NCI-H748 (cell line): ENCODE measurements around the gene CYBC1.
A peak's percentile ranks its signal among the peaks of the same experiment; 100 is the strongest.
"Not testable (repeated sequence)": the region's sequence is repeated elsewhere in the genome, so short reads cannot be mapped to it uniquely, and the experiment has no call there.

ENCODE experiments used
- DNase-seq: peaks from one replicate; lab custom pipeline; 2025; ENCODE audit not compliant: unreplicated experiment; lab: John Stamatoyannopoulos, UW

The CYBC1 gene

DNA sequence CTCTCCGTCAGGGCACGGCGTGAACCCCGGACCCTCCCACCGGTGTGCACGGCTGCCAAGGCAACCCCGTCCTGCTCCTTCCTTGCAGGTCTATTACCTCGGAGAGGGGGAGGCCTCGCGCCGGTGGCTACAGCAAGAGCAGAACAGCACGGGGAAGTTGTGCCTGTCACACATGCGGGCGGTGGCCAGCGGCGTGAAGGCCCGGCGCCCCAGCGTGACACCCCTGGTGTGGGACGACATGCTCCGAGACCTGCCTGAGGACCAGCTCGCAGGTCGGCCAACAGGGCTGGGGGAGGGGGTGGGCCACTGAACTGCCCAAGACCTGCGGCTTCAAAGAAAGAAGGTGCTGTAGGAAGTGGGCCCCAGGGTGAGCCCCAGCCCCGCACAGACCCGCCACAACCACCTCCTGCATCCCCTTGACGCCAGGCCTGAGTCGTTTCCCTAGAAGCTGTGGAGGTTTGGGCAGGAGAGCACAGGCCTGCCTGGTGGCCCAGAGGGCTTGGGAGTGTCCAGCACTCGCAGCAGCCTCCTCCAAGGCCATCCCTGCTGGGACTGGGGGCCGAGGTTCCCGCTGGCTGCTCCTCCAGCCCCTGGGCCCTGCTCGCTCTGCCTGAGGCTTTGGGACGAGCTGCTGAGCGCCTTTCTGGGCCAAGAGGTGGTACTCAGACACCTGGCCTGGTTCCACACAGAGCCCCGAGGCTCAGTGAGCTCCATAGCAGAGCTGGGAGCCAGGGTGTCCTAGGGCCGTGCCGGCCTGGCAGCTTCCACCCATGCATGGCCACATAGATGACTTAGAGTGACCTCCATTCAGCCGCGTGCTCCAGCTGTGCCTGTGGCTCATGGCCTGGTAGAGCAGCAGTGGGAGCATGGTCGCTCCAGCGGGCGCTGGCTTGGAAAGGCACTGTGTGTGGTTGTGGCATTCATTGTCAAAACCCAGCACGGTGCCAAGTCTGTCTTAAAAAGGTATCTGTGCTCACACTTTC, 14.7 kb downstream of the CYBC1 start:
- DNase-seq = no peak

- DNase-seq = no peak
Measured at GRCh38 chr17:82435103-82435502, 15.4 kb downstream of the CYBC1 start.

- no peak for DNase-seq
Measured at GRCh38 chr17:82434216-82434565, 16.4 kb downstream of the CYBC1 start.

DNA sequence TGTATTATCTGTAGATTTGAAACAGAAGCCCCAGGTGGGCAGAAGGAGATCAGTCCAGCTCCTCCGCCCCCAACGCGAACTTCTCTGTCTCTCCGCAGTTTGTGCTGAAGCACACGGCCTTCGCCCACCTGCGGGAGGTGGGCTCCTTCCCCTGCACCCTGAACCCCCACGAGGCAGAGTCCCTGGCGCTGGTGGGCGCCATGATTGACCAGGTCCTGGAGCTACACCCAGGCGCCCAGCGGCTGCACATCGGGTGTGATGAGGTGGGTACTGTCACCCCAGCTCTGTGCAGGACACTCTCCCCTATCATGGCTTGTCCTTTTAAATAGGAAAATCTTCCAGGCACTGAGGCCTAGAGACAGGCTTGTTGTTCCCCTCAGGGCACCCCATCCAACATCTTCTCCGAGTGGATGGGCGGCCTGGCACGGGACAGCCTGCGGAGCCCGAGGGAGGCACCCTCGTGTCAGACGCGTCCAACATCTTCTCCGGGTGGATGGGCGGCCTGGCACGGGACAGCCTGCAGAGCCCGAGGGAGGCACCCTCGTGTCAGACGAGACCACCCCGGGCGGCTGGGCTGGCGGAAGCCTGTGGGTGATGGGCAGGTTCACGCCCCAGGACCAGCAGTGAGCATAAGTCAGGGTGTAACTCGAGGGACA, 16.9 kb downstream of the CYBC1 start:
- no peak for DNase-seq

GRCh38 chr17:82432017-82432416, 18.5 kb downstream of the CYBC1 start:
- DNase-seq = no peak

DNA sequence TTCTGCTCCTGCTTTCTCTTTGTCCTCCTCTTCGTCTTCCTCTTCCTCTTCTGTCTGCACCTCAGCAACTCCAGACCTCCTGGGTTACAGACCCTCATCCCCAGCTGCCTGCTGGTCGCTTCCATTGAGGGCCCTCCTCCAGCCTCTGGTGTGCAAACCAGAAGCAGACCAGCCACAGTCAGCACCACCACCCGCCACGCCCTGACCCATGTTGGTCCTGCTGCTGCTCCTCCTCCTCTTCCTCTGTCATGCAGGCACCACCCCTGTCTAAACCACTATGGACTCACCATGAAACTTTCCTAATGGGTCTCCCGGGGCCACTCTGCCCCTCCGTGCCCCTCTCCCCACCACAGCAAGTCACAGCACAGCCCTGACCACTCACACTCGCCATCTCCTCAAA, 20.7 kb downstream of the CYBC1 start:
- no peak for DNase-seq

- DNase-seq = no peak
Measured at GRCh38 chr17:82428546-82428945, 22.0 kb downstream of the CYBC1 start.

DNA sequence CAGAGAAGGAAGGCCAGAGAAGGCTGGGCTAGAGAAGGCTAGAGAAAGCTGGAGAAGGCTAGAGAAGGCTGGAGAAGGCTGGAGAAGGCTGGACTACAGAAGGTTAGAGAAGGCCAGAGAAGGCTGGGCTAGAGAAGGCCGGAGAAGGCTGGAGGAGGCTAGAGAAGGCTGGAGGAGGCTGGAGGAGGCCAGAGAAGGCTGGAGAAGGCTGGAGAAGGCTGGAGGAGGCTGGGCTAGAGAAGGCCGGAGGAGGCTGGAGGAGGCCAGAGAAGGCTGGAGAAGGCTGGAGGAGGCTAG, 25.7 kb downstream of the CYBC1 start:
- no peak for DNase-seq

- DNase-seq = peak; percentile 66
Measured at GRCh38 chr17:82424001-82424862, 26.3 kb downstream of the CYBC1 start.

DNA sequence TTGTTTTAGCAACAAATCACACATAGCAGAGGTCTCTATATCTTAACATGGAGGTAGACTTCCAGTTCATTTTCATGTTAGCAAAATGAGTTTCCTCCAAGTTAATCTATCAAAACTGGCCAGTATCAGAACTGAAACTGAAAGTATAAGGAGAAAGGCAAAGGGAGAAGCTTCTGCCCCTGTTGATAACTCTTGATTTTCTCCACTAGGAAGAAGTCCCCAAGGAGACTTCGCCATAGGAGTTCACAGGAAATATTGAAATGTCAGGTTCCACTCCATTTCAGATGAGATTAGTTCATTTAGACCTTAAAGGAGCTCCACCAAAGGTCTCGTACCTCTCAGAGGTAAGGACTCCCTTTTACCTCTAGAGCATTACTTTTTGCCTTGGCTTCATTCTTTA, 31.0 kb downstream of the CYBC1 start:
- no peak for DNase-seq

GRCh38 chr17:82418001-82418986, 32.3 kb downstream of the CYBC1 start, which contains the start of the genes HEXD and OGFOD3:
HEXD (plus strand) TSS chr17:82418347; CDS start chr17:82419800, 1,453 bp downstream.
OGFOD3 (minus strand) TSS chr17:82418586; CDS start chr17:82418485, 101 bp downstream.
- peak; percentile 92 for DNase-seq

GRCh38 chr17:82416771-82417170, 33.8 kb downstream of the CYBC1 start:
- DNase-seq = peak; percentile 14

GRCh38 chr17:82416264-82416663, 34.3 kb downstream of the CYBC1 start:
- DNase-seq = no peak

DNA sequence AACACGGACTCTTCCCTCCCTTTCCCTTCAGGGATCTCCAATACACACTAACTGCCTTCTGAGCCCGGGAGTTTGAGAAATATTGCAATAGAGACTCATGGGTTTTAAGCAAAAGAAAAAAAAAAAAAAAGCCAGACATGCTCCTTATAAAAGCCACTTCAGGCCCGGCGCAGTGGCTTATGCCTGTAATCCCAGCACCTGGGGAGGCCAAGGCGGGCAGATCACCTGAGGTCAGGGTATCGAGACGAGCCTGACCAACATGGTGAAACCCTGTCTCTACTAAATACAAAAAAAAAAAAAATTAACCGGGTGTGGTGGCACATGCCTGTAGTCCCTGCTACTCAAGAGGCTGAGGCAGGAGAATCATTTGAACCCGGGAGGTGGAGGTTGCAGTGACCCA, 34.8 kb downstream of the CYBC1 start:
- DNase-seq = no peak

DNA sequence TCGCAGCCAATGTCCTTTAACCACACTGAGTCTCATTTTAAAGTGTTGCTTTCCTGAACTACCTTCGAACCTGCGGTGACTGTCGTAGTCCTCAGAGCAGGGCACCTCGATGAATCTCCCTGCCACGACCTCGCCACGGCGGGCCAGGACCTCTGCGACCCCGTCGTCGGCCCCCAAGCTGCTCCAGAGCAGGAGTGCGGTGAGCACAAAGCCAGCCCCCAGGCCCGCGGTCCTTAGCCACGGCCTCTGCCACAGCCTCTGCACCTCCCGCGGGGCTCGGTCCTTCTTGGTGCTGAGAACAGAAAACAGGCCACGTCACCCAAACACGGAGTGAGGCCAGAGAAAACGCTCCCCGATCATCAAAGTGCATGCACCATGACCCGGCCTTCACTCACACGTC, 35.2 kb downstream of the CYBC1 start:
- no peak for DNase-seq

DNA sequence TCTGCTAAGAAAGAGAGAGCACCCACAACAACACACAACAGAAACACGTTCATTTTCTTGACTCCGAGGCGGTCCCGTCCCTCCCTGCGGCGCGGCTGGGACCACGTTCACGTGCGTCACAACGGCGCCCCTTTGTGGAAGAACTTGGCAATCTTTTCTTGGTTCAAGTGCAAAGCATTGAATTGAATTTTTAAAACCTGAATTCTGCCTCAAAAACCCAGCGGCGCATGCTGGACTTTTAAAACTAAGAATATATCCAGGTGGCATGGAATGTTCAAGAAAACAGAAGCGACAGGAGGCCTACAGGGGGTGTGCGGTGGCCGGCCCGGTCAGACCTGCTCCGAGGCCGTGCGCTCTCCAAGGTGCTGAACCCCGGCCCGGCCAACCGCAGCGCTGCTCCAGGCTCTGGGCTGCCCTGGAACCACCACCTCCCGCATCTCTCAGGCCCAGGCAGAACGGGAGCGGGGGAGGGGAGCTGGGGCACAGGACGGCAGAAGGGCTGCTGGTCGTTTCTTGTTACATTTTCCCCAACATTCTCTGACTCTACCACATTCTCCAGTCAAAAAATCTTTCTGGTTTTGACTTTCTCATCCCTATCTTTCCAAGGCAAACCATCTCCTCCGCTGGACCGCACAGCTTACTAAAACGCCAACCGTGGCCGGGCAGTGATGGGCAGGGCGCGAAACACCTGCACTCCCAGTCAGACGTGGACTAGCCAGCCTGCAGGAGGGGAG, 35.8 kb downstream of the CYBC1 start:
- peak; percentile 63 for DNase-seq

DNA sequence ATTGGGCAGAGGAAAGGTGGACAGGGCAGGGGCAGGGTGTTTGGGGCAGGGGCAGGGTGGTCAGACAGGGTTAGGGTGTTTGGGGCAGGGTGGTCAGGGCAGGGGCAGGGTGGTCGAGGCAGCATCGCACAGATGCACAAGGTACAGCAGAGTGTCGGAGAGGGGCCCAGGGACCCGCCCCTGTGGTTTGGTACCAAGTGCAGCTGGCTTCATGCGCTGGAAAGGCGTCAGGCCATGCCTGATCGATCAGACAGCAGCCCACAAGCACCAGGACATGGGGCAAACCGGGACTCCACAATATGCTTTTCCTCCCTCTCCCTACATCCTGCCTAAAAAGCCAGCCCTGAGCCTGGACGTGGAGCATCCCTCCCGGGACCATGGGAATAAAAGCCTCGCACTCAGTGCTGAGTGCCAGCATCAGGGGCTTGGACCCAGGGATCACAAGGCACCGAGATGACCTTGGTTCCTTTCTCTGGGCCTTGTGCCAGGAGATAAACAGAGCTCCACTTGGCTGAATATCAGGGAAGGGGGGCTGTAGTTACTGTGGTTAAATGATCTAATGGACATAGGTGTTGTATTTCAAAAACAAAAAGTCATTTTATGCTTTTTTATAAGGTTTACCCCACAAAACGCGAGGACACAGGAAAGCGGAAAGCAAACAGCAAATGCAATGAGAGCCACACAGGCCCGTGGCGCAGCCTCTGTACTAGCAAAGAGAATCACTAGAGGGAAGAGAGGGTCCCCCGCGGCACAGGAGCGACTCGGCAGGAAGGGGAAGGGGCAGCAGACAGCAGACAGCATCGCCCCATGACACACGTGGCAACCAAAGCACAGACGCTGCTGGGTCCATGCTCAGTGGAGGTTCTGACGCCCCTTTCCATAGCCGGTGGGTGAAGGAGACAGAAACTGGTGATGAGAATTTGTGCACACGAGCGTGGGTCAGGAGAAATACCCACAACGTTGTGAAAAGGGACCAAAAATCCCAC, 37.7 kb downstream of the CYBC1 start:
- DNase-seq = peak; percentile 60

DNA sequence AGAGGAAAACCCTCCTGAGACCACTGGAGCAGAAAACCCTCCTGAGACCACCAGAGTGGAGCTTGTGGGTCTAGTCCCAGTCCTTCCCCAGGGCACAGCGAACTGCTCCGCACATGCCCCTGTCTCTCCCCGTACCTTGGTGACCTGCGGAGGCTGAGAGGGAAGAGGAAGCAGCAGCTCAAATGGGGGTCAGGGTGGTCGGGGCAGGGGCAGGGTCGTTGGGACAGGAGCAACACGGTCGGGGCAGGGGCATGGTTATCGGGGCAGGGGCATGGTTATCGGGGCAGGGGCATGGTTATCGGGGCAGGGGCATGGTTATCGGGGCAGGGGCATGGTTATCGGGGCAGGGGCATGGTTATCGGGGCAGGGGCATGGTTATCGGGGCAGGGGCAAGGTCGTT, 38.5 kb downstream of the CYBC1 start:
- not testable (repeated sequence) for DNase-seq
